AG20443 (cell line): ENCODE results near the gene DKC1.
"Not testable (repeated sequence)": the region's sequence is repeated elsewhere in the genome, so short reads cannot be mapped to it uniquely, and the experiment has no call there.

ENCODE experiments used
- DNase-seq: peaks from one replicate; pipeline ENCODE4 v3.0.0; 2012; ENCODE audit warnings: low spot score, mixed read lengths

DKC1 gene

DNA sequence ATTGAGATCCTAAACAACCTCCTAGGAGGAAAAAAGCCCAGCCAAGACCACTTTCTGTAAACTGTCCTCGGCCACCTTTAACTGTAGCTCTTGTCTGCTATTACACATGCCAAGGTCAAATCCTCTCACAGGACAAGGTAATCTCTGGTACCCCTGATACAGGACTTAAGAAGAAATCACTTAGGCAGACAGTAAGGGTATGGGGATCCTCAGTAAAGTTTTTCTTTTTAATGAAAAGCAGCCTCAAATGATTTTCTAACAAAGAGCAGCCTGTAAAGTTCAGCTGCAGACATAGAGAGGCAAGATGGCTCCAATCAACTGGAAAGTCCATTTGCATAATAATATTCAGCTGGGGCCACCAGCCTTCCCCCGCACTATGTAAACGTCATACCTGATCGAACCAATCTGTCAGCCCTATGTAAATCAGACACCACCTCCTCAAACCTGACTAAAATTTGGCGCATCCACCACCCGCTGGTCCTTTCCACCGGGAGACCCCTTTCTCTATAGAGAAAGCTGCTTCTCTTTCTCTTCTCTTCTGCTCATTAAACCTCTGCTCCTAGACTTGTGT is 57.2 kb downstream of the DKC1 start:
- DNase-seq = no peak

DNA sequence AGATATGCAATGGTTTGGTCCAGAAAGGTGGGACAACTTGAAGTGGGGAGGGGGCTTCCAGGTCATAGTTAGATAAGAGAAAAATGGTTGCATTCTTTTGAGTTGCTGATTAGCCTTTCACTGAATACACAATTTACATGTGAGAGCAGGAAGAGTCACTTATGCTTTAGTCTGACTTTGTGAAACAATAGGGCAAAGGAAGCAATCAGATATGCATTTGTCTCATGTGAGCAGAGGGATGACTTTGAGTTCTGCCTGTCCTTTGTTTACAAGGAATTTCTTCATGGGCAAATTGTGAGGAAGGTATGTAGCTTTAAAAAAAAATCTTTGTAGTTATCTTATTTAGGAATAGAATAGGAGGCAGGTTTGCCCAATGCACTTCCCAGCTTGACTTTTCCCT is 58.9 kb downstream of the DKC1 start:
- no peak for DNase-seq

DNA sequence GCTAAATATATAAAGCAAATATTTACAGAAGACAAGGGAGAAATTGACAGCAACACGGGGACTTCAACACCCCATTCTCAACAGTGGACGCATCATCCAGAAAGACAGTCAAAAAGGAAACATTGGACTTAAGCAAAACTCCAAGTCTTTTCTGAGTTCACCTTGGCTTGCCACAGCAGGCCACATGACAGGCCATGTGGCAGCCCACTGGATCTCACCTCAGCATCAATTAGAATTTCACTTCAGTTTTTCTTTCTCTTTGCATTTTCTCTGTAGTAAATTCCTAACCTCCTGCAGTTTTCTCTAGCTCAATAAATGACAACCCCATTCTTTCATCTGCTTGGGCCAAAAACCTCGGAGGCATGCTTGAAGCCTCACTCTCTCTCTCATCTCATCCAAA is 59.4 kb downstream of the DKC1 start:
- DNase-seq = no peak

DNA sequence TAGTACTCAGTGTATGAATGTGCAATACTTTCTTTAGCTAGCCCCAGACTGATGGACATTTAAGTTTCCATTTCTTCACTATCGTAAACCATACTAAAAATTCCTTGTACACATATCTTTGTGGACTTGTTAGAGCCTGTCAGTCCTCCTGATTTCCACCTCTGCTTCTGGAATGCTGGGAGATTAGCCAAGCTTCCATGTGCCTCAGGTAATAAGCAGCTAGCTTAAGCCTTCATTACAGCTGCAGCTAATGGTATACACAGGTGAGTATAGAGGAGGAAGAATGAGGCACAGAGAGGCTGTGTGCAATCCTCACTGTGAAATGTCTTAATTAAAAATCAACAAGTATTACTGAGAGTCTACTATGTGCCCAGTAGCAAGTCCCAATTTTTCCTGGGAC is 62.0 kb downstream of the DKC1 start:
- no peak for DNase-seq

DNA sequence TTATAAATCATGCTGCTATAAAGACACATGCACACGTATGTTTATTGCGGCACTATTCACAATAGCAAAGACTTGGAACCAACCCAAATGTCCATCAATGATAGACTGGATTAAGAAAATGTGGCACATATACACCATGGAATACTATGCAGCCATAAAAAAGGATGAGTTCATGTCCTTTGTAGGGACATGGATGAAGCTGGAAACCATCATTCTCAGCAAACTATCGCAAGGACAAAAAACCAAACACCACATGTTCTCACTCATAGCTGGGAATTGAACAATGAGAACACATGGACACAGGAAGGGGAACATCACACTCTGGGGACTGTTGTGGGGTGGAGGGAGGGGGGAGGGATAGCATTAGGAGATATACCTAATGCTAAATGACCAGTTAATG is 62.9 kb downstream of the DKC1 start:
- not testable (repeated sequence) for DNase-seq
